Right lung (tissue), 10 donors: ENCODE measurements around the gene GARIN3. TPM values are rescaled to one million over a fixed set of nuclear protein-coding genes. Genes with fewer than 3 reads are reported as not detected.
"Not testable (repeated sequence)": the region's sequence is repeated elsewhere in the genome, so short reads cannot be mapped to it uniquely, and the experiment has no call there.

Source experiments
- DNase-seq, 2 donors: peaks; one replicate each; pipeline ENCODE4 v3.0.0-alpha.2; 2013
- long read RNA-seq, 8 donors: transcript quantifications; one replicate each; lab custom pipeline, GENCODE V29; 2026
- polyA plus RNA-seq, 5 donors: library from polyadenylated mRNA; unstranded; fragments of 120-200 nt; gene quantifications; one replicate each; pipeline versions ENCODE4 v1.2.1 to v1.2.3, GENCODE V29; 2013; ENCODE audit warnings: inconsistent platforms in 1 of 5, low replicate concordance in 1 of 5; ENCODE audit not compliant: insufficient read length in 5 of 5, insufficient read depth in 1 of 5

Gene GARIN3
- not detected for polyA plus RNA-seq
- long read RNA-seq, donor 1, result 0 reads
- long read RNA-seq, donor 2, result 0 reads
- long read RNA-seq, donor 3, result 0 reads
- long read RNA-seq, donor 4, result 0 reads
- long read RNA-seq, donor 5, result 0 reads
- long read RNA-seq, donor 6, result 0 reads
- long read RNA-seq, donor 7, result 0 reads
- long read RNA-seq, donor 8, result 0 reads

DNA sequence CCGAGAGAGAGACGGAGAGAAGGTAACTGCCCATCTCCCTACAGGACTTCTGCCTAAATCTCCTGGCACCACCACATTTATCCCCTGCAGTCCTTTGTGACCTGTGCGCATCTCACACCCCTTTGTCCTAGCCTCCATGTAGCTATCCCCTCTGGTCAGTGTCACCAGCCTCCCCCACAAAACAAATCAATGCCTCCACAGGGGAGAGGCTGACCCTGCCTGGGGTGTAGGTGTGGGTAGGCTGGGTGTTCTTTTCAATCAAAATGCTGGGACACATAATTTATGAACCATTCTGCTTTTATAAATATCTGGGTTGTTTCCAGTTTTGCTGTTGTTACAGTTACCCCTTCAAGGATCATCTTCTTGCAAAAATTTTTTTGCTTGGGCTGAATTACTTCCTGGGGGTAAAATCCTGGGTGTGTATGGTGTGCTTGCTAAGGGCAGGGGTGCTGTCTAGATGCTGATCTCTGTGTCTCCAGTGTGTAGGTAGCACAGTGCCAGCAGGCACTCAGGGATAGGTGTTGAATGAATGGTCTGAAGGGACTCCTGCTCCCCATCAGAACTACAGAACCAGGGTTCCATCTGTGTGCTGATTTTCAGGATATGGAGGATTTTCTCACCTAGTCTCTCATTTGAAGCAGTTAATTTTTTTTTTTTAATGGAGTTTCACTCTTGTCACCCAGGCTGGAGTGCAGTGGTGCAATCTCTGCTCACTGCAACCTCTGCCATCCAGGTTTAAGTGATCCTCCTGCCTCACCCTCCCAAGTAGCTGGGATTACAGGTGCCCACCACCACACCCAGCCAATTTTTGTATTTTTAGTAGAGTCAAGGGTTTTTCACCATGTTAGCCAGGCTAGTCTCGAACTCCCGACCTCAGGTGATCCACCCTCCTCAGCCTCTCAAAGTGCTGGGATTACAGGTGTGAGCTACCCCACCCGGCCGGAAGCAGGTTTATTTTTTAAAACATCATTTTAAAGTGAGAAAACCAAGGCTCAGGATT is at the start of gene GARIN3:
Gene GARIN3, minus strand, starts transcription at position 51 of the 1,000 bp plus-strand sequence. CDS start 96 bp downstream, outside the sequence.
- no peak for DNase-seq

DNA sequence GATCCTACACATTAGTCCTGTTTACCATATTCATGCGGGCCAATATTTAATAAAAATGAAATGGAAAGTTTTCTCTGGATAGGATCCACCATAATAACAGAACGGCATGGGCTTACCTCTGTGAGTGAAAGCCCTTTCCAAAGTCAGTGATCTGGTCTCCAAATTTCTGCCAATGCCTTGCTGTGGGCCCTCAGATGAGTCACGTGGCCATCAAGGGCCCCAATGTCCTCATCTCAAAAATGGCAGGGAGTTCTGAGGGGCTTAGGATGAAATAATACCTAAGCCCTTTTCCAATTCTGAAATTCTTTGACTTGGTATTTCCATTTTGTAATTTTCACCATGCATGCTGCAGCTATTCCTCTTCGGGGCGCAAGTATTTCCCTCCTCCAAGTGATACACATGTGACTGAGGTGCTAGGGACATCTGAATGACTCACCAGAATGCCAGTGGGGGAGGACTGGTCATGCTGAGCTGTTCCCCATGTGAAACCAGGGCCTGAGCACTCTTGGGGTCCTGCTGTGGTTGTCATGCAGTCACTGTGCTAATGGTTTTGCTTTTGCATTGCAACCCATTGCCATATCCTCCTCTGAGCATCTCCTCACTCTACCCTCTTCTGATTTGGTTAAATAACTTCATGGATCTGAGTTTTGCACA is 49.6 kb upstream of the GARIN3 start:
- no peak for DNase-seq

DNA sequence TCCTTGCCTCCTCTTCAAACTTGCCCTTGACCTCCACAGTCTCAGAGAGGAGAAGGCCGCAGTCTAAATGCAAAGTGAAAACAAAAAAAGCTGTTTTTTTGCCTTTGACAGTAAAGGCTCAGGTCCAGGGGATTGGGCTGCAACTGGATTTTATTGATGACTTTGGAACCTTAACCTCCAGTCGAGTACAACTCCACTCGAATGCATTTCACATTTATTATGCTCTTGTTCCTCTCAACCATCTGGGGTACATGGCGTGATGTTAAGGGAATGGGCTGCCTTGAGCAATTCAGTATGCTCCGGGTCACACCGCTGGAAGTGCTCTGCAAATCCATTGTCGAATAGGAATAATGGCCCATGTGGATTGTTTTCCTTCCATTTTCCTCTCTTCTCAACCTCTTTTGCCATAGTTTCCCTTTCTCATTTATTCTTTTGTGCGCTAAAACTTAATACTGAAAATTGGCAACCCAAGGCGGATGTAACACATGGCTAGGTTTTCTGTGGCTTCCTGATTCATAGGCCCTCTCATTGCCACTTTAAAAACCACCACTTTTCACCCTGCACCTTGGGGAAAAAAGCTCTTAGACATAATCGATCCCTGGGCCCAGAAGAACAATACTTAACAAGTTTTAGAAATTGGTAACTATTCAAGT is 48.9 kb upstream of the GARIN3 start:
- DNase-seq, result no peak

DNA sequence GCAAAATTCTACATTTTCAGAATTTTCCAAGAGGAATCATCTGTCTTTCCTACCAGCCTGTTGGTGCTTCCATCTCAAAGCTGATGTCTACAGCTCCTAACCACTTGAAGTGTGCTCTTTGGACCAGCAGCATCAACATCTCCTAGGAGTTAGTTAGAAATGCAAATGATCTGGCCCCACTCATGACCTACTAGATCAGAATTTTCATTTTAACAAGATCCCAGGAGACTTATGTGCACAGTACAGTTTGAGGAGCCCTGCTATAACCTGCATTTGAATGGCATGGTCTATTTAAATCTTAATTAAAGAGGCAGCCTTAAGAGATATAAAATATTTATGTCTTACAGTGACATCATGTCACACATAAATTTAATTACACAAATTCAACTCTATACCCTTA is 48.4 kb upstream of the GARIN3 start:
- no peak for DNase-seq

DNA sequence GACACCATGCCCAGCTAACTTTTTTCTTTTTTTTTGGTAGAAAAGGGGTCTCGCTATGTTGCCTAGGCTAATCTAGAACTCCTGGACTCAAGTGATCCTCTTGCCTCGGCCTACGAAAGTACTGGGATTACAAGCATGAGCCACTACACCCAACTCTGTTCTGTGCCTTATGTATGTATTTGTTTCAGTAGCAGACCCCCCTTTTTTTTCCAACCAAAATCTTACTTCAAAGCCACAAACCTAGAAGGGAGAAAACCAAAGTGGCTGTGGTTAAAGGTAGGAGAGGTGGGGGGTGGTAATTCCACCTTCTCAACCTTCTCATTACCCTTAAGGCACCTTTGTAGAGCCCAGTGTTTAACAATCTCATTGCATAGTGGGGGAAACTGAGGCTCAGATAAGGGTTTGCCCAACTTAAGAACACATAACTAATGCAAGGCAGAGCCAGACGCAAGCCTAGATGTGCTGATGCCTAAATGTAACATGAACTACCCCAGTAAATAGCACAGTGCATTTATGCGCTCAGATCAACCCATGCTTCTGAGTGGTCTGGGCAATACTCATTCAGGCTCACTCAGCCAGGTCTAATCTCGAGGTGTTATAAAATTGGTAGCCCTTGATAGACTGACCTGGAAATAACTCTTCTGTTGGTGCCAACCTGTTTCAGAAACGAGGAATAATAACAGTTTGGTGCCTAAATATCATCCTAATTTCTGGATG is 47.6 kb upstream of the GARIN3 start:
- DNase-seq, result no peak

DNA sequence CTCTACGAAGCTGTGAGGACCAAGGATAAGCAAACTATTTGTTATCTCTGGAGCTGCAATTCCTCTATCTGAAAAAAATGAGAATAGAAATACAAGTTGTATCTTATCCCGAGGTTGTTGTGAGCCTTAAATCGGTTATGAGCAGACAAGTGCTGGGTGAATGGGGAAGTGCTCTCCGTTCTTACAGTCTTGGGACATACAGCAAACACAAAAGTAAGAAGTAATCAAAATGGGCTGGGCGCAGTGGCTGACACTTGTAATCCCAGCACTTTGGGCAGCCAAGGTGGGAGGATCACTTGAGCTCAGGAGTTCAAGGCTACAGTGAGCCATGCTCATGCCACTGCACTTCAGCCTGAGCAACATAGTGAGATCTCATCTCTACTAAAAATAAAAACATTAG is 46.2 kb upstream of the GARIN3 start:
- DNase-seq, result no peak

DNA sequence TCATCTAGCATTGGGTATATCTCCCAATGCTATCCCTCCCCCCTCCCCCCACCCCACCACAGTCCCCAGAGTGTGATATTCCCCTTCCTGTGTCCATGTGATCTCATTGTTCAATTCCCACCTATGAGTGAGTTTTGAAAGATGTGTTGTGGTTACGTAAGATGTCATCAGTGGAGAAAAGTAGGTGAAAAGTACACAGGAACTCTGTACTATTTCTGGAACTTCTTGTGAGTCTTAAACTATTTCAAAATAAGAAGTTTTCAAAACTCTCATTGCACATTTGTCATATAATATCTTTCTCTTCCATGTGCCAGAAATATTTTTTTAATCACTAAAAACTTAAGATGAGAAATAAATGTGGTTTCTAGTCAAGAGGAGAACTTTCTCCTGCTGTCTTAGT is 44.6 kb upstream of the GARIN3 start:
- DNase-seq, result not testable (repeated sequence)

DNA sequence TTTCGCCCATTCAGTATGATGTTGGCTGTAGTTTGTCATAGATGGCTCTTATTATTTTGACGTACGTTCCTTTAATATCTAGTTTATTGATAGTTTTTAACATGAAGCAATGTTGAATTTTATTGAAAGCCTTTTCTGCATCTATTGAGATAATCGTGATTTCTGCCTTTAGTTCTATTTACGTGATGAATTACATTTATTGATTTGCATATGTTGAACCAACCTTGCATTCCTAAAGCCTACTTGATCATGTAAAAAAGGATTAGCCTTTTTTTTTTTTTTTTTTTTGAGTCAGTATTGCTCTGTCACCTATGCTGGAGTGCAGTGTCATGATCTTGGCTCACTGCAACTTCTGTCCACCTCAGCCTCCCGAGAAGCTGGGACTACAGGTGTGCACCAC is 39.6 kb upstream of the GARIN3 start:
- no peak for DNase-seq

DNA sequence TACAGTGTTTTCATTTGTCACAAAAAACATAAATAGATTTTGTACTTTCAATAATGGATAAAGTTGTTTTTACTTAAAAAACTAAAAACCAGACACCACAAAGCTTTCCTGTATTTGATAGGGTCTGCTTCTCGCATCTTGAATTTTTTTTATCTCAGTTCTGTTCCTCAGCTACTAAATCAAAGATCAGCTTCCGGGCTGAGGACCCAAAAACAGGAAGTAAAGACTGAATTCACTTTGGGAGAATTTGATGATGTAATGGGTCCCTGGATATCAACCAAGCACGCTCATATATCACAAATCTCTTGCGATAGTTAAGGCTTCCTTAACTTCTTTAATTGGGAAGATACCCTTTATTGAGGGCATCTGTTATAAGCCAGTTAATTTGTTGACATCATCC is 38.7 kb upstream of the GARIN3 start:
- DNase-seq, result no peak

DNA sequence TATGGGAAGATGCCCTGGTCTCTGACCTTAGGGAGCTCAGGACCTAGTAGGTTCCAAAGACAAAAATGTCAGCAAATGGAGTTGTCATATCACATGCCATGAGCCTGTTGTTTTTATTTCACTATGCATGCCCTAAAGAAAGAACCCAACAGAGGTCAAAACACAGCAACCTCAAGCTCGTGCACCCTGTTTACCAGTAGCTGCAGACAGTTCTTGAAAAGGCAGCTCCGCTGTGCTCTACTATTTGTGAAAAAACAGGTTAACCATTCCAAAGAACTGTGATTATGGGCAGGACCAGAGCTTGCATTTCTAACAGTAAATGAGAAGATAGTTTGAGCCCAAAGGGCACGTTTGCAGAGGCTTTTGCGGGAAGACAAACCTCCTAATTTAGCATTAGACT is 37.4 kb upstream of the GARIN3 start:
- no peak for DNase-seq

DNA sequence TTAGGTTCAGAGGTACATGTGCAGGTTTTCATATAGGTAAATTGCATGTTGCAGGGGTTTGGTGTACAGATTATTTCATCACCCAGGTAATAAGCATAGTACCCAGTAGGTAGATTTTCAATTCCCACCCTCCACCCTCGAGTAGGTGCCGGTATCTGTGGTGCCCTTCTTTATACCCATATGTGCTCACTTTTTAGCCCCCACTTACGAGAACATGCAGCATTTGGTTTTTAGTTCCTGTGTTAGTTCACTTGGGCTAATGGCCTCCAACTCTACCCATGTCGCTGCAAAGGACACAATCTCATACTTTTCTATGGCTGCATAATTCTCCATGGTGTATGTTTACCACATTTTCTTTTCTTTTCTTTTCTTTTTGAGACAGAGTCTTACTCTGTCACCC is 35.8 kb upstream of the GARIN3 start:
- no peak for DNase-seq

DNA sequence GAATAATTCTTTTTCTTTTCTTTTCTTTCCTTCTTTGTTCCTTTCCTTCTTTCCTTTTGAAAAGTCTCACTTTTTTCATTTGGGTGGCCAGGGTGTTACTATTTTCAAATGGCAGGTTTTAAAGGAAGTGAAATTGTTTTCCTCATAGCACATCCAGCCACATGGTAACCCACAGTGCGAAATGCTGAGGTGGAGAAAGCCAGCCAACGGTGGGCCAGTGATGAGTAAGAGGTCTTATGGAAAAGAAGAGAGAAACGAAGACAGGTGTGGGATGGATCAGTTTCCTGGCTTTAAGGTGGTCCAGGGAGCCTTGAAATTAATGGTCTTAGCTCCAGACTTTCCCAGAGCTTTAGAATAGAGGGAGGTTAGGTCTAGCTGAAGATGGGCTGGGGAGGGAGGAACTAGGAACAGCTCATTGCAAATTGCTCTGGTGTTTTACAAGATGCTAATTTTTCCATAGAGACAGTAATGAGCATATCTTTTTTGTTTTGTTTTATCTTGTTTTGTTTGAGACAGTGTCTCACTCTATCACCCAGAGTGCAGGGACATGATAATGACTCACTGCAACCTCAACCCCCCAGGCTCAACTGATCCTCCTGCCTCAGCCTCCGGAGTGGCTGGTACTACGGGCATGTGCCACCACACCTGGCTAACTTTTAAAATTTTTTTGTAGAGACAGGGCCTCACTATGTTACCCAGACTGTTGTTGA is 32.4 kb upstream of the GARIN3 start:
- DNase-seq, result no peak

DNA sequence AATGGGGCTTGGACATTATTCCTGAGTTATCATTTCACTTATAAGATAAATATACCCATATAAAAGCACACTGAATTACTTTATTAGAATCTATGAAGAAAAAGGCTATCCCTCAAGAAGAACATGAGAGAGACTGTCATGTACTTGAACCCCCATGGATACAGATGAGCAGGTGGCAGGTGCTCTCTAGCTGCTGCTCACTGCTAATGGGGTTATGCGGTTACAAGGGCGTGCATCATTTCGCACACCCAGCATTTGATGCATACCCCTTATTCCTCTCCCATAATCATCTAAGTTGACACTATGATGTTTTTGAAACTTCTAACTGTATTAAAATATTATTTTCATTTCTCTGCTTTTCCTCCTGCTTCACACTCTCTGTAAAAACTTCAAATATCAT is 31.0 kb upstream of the GARIN3 start:
- no peak for DNase-seq

DNA sequence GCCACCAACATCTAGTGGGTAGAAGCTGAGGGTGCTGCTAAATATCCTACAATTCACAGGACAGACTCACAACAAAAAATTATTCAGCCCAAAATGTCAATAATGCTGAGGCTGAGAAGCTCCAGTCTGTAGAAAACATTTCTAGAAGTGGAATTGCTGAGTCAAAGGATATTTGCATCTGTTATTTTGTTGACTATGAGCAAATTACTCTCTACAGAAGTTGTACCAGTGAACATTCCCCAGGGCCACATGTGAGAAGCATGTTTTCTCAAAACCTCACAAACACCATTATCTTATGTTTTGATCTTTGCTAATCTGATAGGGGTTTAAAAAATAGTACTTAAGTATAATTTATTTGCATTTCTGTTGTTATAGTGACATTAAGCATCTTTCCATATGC is 30.0 kb upstream of the GARIN3 start:
- DNase-seq, result no peak

DNA sequence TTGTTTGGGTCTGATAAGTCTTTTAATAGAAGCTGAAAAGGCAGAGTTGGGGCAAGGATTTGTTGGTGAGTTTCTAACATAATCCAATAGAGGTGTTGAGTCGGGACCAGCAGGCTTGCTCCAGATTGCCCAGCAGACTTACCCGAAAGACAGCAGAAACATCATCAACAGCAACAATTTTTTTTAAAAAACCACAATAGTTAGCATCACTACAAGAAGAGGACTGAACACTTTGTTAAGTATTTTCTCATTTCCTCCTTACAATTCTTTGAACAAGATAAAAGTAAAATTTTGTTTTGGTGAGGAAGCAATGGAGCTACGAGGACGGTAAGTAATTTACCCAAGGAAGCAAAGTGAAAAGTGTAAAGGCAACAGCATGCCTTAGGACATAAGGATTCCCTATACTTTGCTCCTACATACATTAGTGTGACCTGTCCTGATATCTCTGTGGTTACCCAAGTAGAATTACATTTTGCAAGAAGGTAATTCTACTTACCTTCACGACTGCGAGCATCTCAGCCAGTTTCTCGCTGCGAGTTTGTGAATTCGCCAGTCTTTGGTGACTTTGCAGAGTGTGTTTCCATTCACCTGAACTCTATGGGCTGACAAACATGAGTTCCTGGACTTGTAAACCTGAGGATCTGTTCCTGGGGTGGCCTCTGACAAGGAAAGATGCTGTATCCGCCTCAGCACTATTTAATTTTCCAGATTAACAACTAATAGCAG is 27.8 kb upstream of the GARIN3 start:
- no peak for DNase-seq

DNA sequence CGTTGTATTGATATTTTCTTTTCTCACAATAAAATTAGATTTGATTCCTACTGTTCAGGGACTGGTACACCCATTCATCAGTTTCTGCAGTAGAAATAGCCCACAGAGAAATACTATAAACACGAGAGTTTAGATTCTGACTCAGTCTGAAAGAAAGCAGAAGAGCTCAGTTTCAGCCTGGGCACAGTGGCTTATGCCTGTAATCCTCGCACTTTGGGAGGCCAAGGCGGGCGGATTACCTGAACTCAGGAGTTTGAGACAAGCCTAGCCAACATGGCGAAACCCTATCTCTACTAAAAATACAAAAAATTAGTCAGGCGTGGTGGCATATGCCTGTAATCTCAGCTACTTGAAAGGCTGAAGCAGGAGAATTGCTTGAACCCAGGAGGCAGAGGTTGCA is 23.2 kb upstream of the GARIN3 start:
- no peak for DNase-seq

DNA sequence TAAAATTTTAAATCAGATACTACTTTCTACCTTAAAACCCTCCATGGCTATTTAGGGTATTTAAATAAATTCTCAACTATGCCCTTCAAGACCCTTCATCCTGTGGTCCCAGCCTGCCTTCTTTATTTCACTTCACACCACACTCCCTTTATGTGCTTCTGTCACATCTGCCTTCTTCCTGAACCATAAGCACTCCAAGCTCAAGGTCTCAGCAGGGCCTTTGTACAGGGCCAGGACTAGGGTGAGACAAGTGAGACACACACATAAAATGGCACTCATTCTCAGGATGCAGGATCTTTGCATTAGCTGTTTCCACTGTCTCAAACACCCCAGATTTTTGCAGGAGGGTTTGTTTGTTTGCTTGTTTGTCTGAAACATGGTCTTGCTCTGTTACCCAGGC is 22.2 kb upstream of the GARIN3 start:
- no peak for DNase-seq

DNA sequence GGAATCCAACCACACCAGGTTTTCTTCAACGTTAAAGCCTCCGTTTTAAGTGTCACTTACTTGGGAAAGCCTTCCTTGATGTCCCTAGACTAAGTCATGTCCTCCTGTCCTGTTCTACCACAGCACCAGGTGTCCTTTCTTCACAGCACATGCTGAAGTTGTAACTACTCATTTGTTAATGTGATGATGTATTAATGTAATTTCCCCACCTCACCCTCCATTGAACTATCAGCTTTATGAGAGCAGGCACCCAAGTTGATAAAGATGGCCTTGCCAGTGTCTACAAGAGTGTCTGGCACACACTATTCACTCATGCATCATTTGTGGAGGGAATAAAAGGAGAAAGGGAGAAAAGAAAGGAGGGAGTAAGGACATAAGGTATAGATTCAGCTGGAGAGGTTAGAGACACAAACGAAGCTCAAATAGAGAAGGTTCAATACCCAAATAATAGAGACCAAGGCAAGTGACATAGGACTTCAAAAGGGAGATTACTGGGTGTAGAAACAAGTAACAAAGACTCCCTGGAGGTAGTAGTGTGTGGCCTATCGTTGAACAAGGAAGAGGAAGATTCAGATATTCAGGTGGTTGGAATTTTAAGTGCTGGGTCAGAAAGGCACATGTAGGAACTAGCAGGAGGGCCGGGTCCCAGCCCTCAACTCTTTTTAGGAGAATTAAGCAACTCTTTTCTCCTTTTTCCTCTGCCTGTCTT is 21.1 kb upstream of the GARIN3 start:
- DNase-seq, result no peak

DNA sequence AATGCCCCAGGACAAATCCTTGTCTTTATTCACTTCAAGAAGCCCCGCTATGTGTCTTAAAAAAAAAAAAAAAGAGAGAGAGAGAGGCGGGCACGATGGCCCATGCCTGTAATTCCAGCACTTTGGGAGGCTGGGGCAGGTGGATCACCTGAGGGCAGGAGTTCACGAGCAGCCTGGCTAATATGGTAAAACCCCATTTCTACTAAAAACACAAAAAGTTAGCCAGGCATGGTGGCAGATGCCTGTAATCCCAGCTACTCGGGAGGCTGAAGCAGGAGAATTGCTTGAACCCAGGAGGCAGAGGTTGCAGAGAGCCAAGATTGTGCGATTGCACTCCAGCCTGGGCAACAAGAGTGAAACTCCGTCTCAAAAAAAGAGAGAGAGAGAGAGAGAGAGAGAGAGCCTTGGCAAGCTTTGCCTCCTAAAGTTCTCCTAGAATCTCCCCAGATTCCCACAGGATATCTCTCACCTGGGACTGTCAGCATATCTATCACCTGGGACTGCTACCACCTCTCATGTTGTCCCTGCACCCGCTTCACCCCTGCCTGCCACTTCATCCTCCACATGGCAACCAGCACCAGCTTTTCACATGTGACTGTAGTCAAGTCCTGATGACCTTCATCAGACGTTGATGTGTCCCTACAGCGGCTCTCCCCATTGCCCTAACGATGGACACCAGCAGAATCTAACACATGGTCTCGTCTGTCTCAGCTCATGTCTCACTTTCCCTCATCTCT is 20.4 kb upstream of the GARIN3 start:
- no peak for DNase-seq
